DMS 273 (cell line): ENCODE data around the gene CTDP1.
A peak's percentile ranks its signal among the peaks of the same experiment; 100 is the strongest.

Experiments
- DNase-seq: peaks from one replicate; lab custom pipeline; 2025; ENCODE audit not compliant: unreplicated experiment; lab: John Stamatoyannopoulos, UW

CTDP1 gene

GRCh38 chr18:79697976-79698375, 18.4 kb downstream of the CTDP1 start:
- no peak for DNase-seq

GRCh38 chr18:79698668-79699335, 19.2 kb downstream of the CTDP1 start:
- DNase-seq: no peak

- no peak for DNase-seq
Observed at GRCh38 chr18:79699653-79700052, 20.1 kb downstream of the CTDP1 start.

GRCh38 chr18:79702906-79703305, 23.3 kb downstream of the CTDP1 start:
- no peak for DNase-seq

GRCh38 chr18:79704631-79705030, 25.0 kb downstream of the CTDP1 start:
- DNase-seq: no peak

GRCh38 chr18:79705272-79705671, 25.7 kb downstream of the CTDP1 start:
- no peak for DNase-seq

GRCh38 chr18:79706006-79706405, 26.4 kb downstream of the CTDP1 start:
- no peak for DNase-seq

GRCh38 chr18:79706658-79707057, 27.1 kb downstream of the CTDP1 start:
- no peak for DNase-seq

- DNase-seq: no peak
Observed at GRCh38 chr18:79707239-79707638, 27.6 kb downstream of the CTDP1 start.

GRCh38 chr18:79707671-79708070, 28.1 kb downstream of the CTDP1 start:
- DNase-seq: no peak

GRCh38 chr18:79708412-79708811, 28.8 kb downstream of the CTDP1 start:
- DNase-seq: no peak

GRCh38 chr18:79712206-79712857, 32.7 kb downstream of the CTDP1 start:
- no peak for DNase-seq

GRCh38 chr18:79713341-79713740, 33.7 kb downstream of the CTDP1 start:
- no peak for DNase-seq

- DNase-seq: no peak
Observed at GRCh38 chr18:79714531-79715240, 35.1 kb downstream of the CTDP1 start.

- DNase-seq: no peak
Observed at GRCh38 chr18:79715280-79715679, 35.7 kb downstream of the CTDP1 start.

GRCh38 chr18:79717059-79717458, 37.5 kb downstream of the CTDP1 start:
- DNase-seq: no peak

GRCh38 chr18:79717555-79718074, 38.0 kb downstream of the CTDP1 start:
- no peak for DNase-seq

GRCh38 chr18:79718126-79718525, 38.5 kb downstream of the CTDP1 start:
- peak; percentile 53 for DNase-seq

- no peak for DNase-seq
Observed at GRCh38 chr18:79718878-79719477, 39.4 kb downstream of the CTDP1 start.

- DNase-seq: peak; percentile 25
Observed at GRCh38 chr18:79719478-79720358, 40.1 kb downstream of the CTDP1 start.

- peak; percentile 16 for DNase-seq
Observed at GRCh38 chr18:79720359-79720733, 40.7 kb downstream of the CTDP1 start.
